Activated CD4-positive, alpha-beta T cell treated with anti-CD3 and anti-CD28 coated beads, Interleukin-2, amount 10 ng/mL, durations not matched to agents 24 days and 14 days (primary cell): Measurements from ENCODE around the gene DIAPH3. TPM values are rescaled to one million over a fixed set of nuclear protein-coding genes. Genes with fewer than 3 reads are reported as not detected.

Experiments
- DNase-seq: peaks from one replicate; pipeline ENCODE4 v3.0.0; 2022
- H3K27ac Mint-ChIP-seq: one replicate; pipeline ENCODE4 v1.8.0; 2022; ENCODE audit warnings: mild to moderate bottlenecking, mixed read lengths
- H3K27me3 Mint-ChIP-seq: one replicate; pipeline ENCODE4 v1.8.0; 2022; ENCODE audit warnings: mixed read lengths
- H3K36me3 Mint-ChIP-seq: one replicate; pipeline ENCODE4 v1.8.0; 2022; ENCODE audit warnings: low read depth, mild to moderate bottlenecking, mixed read lengths
- H3K4me1 Mint-ChIP-seq: one replicate; pipeline ENCODE4 v1.8.0; 2021; ENCODE audit warnings: mixed read lengths
- H3K4me3 Mint-ChIP-seq: one replicate; pipeline ENCODE4 v1.8.0; 2022; ENCODE audit warnings: mild to moderate bottlenecking, moderate library complexity, mixed read lengths
- H3K9me3 Mint-ChIP-seq: one replicate; pipeline ENCODE4 v1.8.0; 2021; ENCODE audit warnings: mixed read lengths
- intact Hi-C: fragments of 100-400 bp; cut with micrococcal nuclease; formaldehyde crosslinking; loops from one replicate; pipeline ENCODE4 v1.15.1; 2023
- total RNA-seq: library from RNA; stranded (reverse); gene quantifications from 2 replicates; pipeline ENCODE4 v1.2.3, GENCODE V29; 2022

DIAPH3 gene
- total RNA-seq, 1 donor from 2014 or later, result 26.6 TPM

- no peaks in the 10 kb centered on the region for H3K27me3 Mint-ChIP-seq
- intact Hi-C loops, result no loop called here
- H3K9me3 Mint-ChIP-seq, result no peaks in the 10 kb centered on the region
- no peaks in the 10 kb centered on the region for H3K4me1 Mint-ChIP-seq
- no peaks in the 10 kb centered on the region for H3K36me3 Mint-ChIP-seq
- DNase-seq, result no peak
- H3K4me3 Mint-ChIP-seq, result no peak overlapping the region
- no peak overlapping the region for H3K27ac Mint-ChIP-seq
Observed at GRCh38 chr13:59755632-59756290, 408.0 kb downstream of the DIAPH3 start.

GRCh38 chr13:59754411-59754810 is 409.3 kb downstream of the DIAPH3 start:
- H3K36me3 Mint-ChIP-seq, result no peaks in the 10 kb centered on the region
- H3K9me3 Mint-ChIP-seq, result no peaks in the 10 kb centered on the region
- no peak for DNase-seq
- no peak overlapping the region for H3K4me3 Mint-ChIP-seq
- no peaks in the 10 kb centered on the region for H3K27me3 Mint-ChIP-seq
- H3K27ac Mint-ChIP-seq, result no peak overlapping the region
- no peaks in the 10 kb centered on the region for H3K4me1 Mint-ChIP-seq
- intact Hi-C loops, result no loop called here

- no peaks in the 10 kb centered on the region for H3K36me3 Mint-ChIP-seq
- no peak overlapping the region for H3K4me3 Mint-ChIP-seq
- no peak for DNase-seq
- no peaks in the 10 kb centered on the region for H3K27me3 Mint-ChIP-seq
- intact Hi-C loops, result no loop called here
- H3K27ac Mint-ChIP-seq, result no peak overlapping the region
- no peaks in the 10 kb centered on the region for H3K4me1 Mint-ChIP-seq
- no peaks in the 10 kb centered on the region for H3K9me3 Mint-ChIP-seq
Observed at GRCh38 chr13:59750860-59751259, 412.9 kb downstream of the DIAPH3 start.

- DNase-seq, result no peak
- no peak overlapping the region for H3K27ac Mint-ChIP-seq
- H3K4me1 Mint-ChIP-seq, result no peaks in the 10 kb centered on the region
- intact Hi-C loops, result no loop called here
- no peaks in the 10 kb centered on the region for H3K27me3 Mint-ChIP-seq
- no peaks in the 10 kb centered on the region for H3K9me3 Mint-ChIP-seq
- H3K36me3 Mint-ChIP-seq, result no peaks in the 10 kb centered on the region
- H3K4me3 Mint-ChIP-seq, result no peak overlapping the region
Observed at GRCh38 chr13:59748046-59748445, 415.7 kb downstream of the DIAPH3 start.

- no peaks in the 10 kb centered on the region for H3K4me1 Mint-ChIP-seq
- no peaks in the 10 kb centered on the region for H3K27me3 Mint-ChIP-seq
- no peaks in the 10 kb centered on the region for H3K9me3 Mint-ChIP-seq
- intact Hi-C loops, result no loop called here
- no peak for DNase-seq
- no peak overlapping the region for H3K27ac Mint-ChIP-seq
- no peak overlapping the region for H3K4me3 Mint-ChIP-seq
- no peaks in the 10 kb centered on the region for H3K36me3 Mint-ChIP-seq
Observed at GRCh38 chr13:59747529-59747928, 416.2 kb downstream of the DIAPH3 start.

GRCh38 chr13:59746291-59746962 is 417.3 kb downstream of the DIAPH3 start:
- intact Hi-C loops, result no loop called here

GRCh38 chr13:59745392-59745788 is 418.3 kb downstream of the DIAPH3 start:
- Mint-ChIP-seq H3K4me3 (no peak overlapping the region), H3K9me3 (no peaks in the 10 kb centered on the region), H3K27ac (no peak overlapping the region), H3K4me1 (no peaks in the 10 kb centered on the region), H3K36me3 (no peaks in the 10 kb centered on the region), H3K27me3 (no peaks in the 10 kb centered on the region)
- intact Hi-C loops, result no loop called here
- no peak for DNase-seq

More at GRCh38 chr13:59746291-59746962, 417.3 kb downstream of the DIAPH3 start:
- Mint-ChIP-seq H3K9me3 (no peaks in the 10 kb centered on the region), H3K4me3 (no peak overlapping the region), H3K4me1 (no peaks in the 10 kb centered on the region), H3K27me3 (no peaks in the 10 kb centered on the region), H3K36me3 (no peaks in the 10 kb centered on the region), H3K27ac (no peak overlapping the region)
- no peak for DNase-seq

GRCh38 chr13:59744747-59745391 is 418.9 kb downstream of the DIAPH3 start:
- H3K36me3 Mint-ChIP-seq, result no peaks in the 10 kb centered on the region
- H3K27ac Mint-ChIP-seq, result no peak overlapping the region
- H3K4me3 Mint-ChIP-seq, result no peak overlapping the region
- H3K9me3 Mint-ChIP-seq, result no peaks in the 10 kb centered on the region
- intact Hi-C loops, result no loop called here
- H3K4me1 Mint-ChIP-seq, result no peaks in the 10 kb centered on the region
- H3K27me3 Mint-ChIP-seq, result no peaks in the 10 kb centered on the region
- no peak for DNase-seq

GRCh38 chr13:59743195-59743594 is 420.5 kb downstream of the DIAPH3 start:
- no peaks in the 10 kb centered on the region for H3K27me3 Mint-ChIP-seq
- intact Hi-C loops, result no loop called here
- no peaks in the 10 kb centered on the region for H3K36me3 Mint-ChIP-seq
- no peak for DNase-seq
- H3K27ac Mint-ChIP-seq, result no peak overlapping the region
- no peak overlapping the region for H3K4me3 Mint-ChIP-seq
- no peaks in the 10 kb centered on the region for H3K4me1 Mint-ChIP-seq
- no peaks in the 10 kb centered on the region for H3K9me3 Mint-ChIP-seq

- Mint-ChIP-seq H3K9me3 (no peaks in the 10 kb centered on the region), H3K36me3 (no peaks in the 10 kb centered on the region), H3K27ac (no peak overlapping the region), H3K4me1 (no peaks in the 10 kb centered on the region), H3K4me3 (no peak overlapping the region), H3K27me3 (no peaks in the 10 kb centered on the region)
- intact Hi-C loops, result no loop called here
- no peak for DNase-seq
Observed at GRCh38 chr13:59742467-59742866, 421.3 kb downstream of the DIAPH3 start.

- Mint-ChIP-seq H3K27me3 (no peaks in the 10 kb centered on the region), H3K4me3 (no peak overlapping the region), H3K27ac (no peak overlapping the region), H3K9me3 (no peaks in the 10 kb centered on the region), H3K4me1 (no peaks in the 10 kb centered on the region), H3K36me3 (no peaks in the 10 kb centered on the region)
- no peak for DNase-seq
- intact Hi-C loops, result no loop called here
Observed at GRCh38 chr13:59738921-59739320, 424.8 kb downstream of the DIAPH3 start.

- Mint-ChIP-seq H3K27me3 (no peaks in the 10 kb centered on the region), H3K9me3 (no peaks in the 10 kb centered on the region), H3K4me3 (no peak overlapping the region), H3K36me3 (no peaks in the 10 kb centered on the region), H3K27ac (no peak overlapping the region), H3K4me1 (no peaks in the 10 kb centered on the region)
- no peak for DNase-seq
- intact Hi-C loops, result no loop called here
Observed at GRCh38 chr13:59734393-59734792, 429.3 kb downstream of the DIAPH3 start.

- Mint-ChIP-seq H3K9me3 (no peaks in the 10 kb centered on the region), H3K36me3 (no peaks in the 10 kb centered on the region), H3K4me1 (no peaks in the 10 kb centered on the region), H3K4me3 (no peak overlapping the region), H3K27ac (no peak overlapping the region), H3K27me3 (no peaks in the 10 kb centered on the region)
- no peak for DNase-seq
- intact Hi-C loops, result no loop called here
Observed at GRCh38 chr13:59733744-59734143, 430.0 kb downstream of the DIAPH3 start.

GRCh38 chr13:59730026-59730425 is 433.7 kb downstream of the DIAPH3 start:
- DNase-seq, result no peak
- Mint-ChIP-seq H3K27me3 (no peaks in the 10 kb centered on the region), H3K27ac (no peak overlapping the region), H3K4me1 (no peaks in the 10 kb centered on the region), H3K9me3 (no peaks in the 10 kb centered on the region), H3K36me3 (no peaks in the 10 kb centered on the region), H3K4me3 (no peak overlapping the region)
- intact Hi-C loops, result no loop called here
